Ovary (tissue), 9 donors: Measurements from ENCODE around the gene ATXN1. TPM values are rescaled to one million over a fixed set of nuclear protein-coding genes. Genes with fewer than 3 reads are reported as not detected.
"Not testable (repeated sequence)": the region's sequence is repeated elsewhere in the genome, so short reads cannot be mapped to it uniquely, and the experiment has no call there.

Experiments used
- DNase-seq, 5 donors: peaks; one replicate each; pipeline ENCODE4 v3.0.0-alpha.2; 2019 to 2020
- H3K27ac ChIP-seq, 2 donors: fragments of 200-600 bp; one replicate each; pipeline versions ENCODE4 v1.5.1 to v1.8.0; 2019 to 2022
- H3K27me3 ChIP-seq: fragments of 200-600 bp; one replicate; pipeline ENCODE4 v1.8.0; 2022
- H3K36me3 ChIP-seq: fragments of 200-600 bp; sonication (generic); one replicate; pipeline ENCODE4 v1.5.1; 2019
- H3K4me1 ChIP-seq: one replicate; pipeline ENCODE4 v1.8.1; 2013; ENCODE audit warnings: mild to moderate bottlenecking, moderate library complexity; ENCODE audit not compliant: insufficient read depth
- H3K4me3 ChIP-seq: fragments of 200-600 bp; sonication (generic); one replicate; pipeline ENCODE4 v1.5.1; 2017
- H3K9me3 ChIP-seq, 2 donors: fragments of 200-600 bp in 1 of 2; sonication (generic) in 1 of 2; one replicate each; pipeline versions ENCODE4 v1.5.1 to v1.8.1; 2013 to 2019; ENCODE audit warnings: mild to moderate bottlenecking in 1 of 2, moderate library complexity in 1 of 2
- CTCF ChIP-seq, 3 donors: fragments of 450-650 bp in 2 of 3; fragments of 200-600 bp in 1 of 3; IDR thresholded peaks; one replicate each; pipeline versions ENCODE4 v1.5.1 to v1.8.0; 2016 to 2022; ENCODE audit warnings: antibody characterized with exemption in 3 of 3, mild to moderate bottlenecking in 1 of 3
- EP300 ChIP-seq: sonication (generic); formaldehyde crosslinking; IDR thresholded peaks from one replicate; pipeline ENCODE4 v1.6.1; 2017; ENCODE audit warnings: antibody characterized with exemption
- POLR2A ChIP-seq: fragments of 450-650 bp; IDR thresholded peaks from one replicate; pipeline ENCODE4 v1.6.1; 2017; ENCODE audit warnings: antibody characterized with exemption, mild to moderate bottlenecking, moderate library complexity
- WGBS, 3 donors: extraction: QIAGEN DNeasy Blood & Tissue Kit in 1 of 3; methylation state at CpG; one replicate each; pipeline versions ENCODE4 v1.1.5 to v1.1.7; 2013 to 2017; 5-methylcytosine and 5-hydroxymethylcytosine counted together
- intact Hi-C, 4 donors: fragments of 100-400 bp; cut with DNase I; formaldehyde crosslinking; loops; one replicate each; pipeline versions ENCODE4 v1.11.0 to v1.15.1; 2022 to 2023
- polyA plus RNA-seq, 2 donors: library from polyadenylated mRNA; stranded (reverse); fragments of 200-250 nt in 1 of 2; fragments of 350-450 nt in 1 of 2; fragmentation: Illumina TruSeq in 1 of 2; extraction: RNeasy Lipid Tissue Mini Kit (QIAGEN cat#74804) in 1 of 2; gene quantifications; one replicate each; pipeline ENCODE4 v1.2.3, GENCODE V29; 2013 to 2014
- total RNA-seq, 7 donors: library from RNA; depleted of rRNA in 2 of 7; stranded (reverse); fragments of >200 nt in 2 of 7; fragmentation: NEBNext Ultra II Directional in 3 of 7; extraction: Animal tissue kit (Norgen Biotek cat#: 25700) in 3 of 7; gene quantifications; one replicate each; pipeline versions ENCODE4 v1.1.0 to v1.2.4, GENCODE V29; 2016 to 2023
- donor health status: DM: no; HTN: no; CAD: no; lungs with moderate emphysema.
- donor health status: DM: no; HTN: no; CAD: no.
- donor health status: Bipolar disorder and iron deficiency.
- donor health status: DM: yes; HTN: yes; CAD: no.
- donor health status: DM: no; HTN: no; CAD: no.
- donor health status: DM: yes; HTN: yes; CAD: no.

ATXN1 gene
- total and polyA plus RNA-seq, 9 donors = 7.3 to 38.2 (median 30.4) TPM

- Histone ChIP-seq H3K9me3 (no peaks in the 10 kb centered on the region), H3K36me3 (no peaks in the 10 kb centered on the region), H3K4me3 (no peak overlapping the region), H3K27me3 (no peaks in the 10 kb centered on the region), H3K4me1 (peaks cover 1% of the 10 kb centered on the region), H3K27ac (no peak overlapping the region)
- WGBS, 3 donors = 87 to 96% (median 93%) methylated on average over 3 of the region's 3 CpGs
- intact Hi-C loops = no loop called here
- no peak for DNase-seq
- TF ChIP-seq EP300 (no peak), CTCF (IDR thresholded peaks at IDR 0.05) (no peak), POLR2A (no peak)
Observed at GRCh38 chr6:16706911-16707783, 54.1 kb downstream of the ATXN1 start.

- H3K4me1 ChIP-seq, H3K27ac ChIP-seq, H3K36me3 ChIP-seq, H3K27me3 ChIP-seq, H3K4me3 ChIP-seq, intact Hi-C loops, DNase-seq, H3K9me3 ChIP-seq: not testable (repeated sequence)
- WGBS, 3 donors = 91 to 97% (median 97%) methylated on average over 7 of the region's 7 CpGs
Observed at GRCh38 chr6:16706491-16706890, 54.8 kb downstream of the ATXN1 start.

GRCh38 chr6:16706029-16706428 is 55.2 kb downstream of the ATXN1 start:
- Histone ChIP-seq H3K4me3 (no peak overlapping the region), H3K9me3 (no peaks in the 10 kb centered on the region), H3K27me3 (no peaks in the 10 kb centered on the region), H3K27ac (no peak overlapping the region), H3K4me1 (peaks cover 1% of the 10 kb centered on the region), H3K36me3 (no peaks in the 10 kb centered on the region)
- intact Hi-C loops = no loop called here
- no peak for DNase-seq
- TF ChIP-seq POLR2A (no peak), CTCF (IDR thresholded peaks at IDR 0.05) (no peak), EP300 (no peak)
- WGBS, 3 donors = 98 to 99% (median 99%) methylated on average over 4 of the region's 4 CpGs

GRCh38 chr6:16705081-16705993 is 55.9 kb downstream of the ATXN1 start:
- 79 to 90% (median 80%) methylated on average over 6 of the region's 6 CpGs for WGBS, 3 donors
- DNase-seq = no peak
- Histone ChIP-seq H3K36me3 (no peaks in the 10 kb centered on the region), H3K4me3 (no peak overlapping the region), H3K4me1 (peaks cover 3% of the 10 kb centered on the region), H3K27me3 (no peaks in the 10 kb centered on the region), H3K27ac (no peak overlapping the region), H3K9me3 (no peaks in the 10 kb centered on the region)
- TF ChIP-seq POLR2A (no peak), CTCF (IDR thresholded peaks at IDR 0.05) (no peak), EP300 (no peak)
- intact Hi-C loops = no loop called here
